Measurements from ENCODE around the gene FSIP1.

DNA sequence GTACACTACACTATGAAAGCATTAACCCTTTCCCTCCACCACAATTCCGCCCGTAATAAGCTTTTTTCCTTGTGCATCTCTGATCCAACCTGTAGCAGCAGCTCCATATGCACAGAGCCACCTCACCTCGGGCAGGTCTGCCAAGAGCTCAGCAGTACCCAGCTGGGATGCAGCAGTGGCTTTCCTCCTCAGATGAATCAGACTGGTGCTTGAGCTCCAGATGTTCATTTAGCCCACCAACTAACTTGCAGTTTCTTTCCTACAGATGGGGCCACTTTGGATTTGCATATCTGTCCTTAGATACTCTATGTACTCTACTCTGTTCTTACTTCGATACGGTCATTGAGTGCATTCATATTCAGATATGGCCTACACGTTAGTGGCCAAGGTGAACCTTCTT lies 14.8 kb upstream of the FSIP1 start:
- TF ChIP-seq, protein P1, sequence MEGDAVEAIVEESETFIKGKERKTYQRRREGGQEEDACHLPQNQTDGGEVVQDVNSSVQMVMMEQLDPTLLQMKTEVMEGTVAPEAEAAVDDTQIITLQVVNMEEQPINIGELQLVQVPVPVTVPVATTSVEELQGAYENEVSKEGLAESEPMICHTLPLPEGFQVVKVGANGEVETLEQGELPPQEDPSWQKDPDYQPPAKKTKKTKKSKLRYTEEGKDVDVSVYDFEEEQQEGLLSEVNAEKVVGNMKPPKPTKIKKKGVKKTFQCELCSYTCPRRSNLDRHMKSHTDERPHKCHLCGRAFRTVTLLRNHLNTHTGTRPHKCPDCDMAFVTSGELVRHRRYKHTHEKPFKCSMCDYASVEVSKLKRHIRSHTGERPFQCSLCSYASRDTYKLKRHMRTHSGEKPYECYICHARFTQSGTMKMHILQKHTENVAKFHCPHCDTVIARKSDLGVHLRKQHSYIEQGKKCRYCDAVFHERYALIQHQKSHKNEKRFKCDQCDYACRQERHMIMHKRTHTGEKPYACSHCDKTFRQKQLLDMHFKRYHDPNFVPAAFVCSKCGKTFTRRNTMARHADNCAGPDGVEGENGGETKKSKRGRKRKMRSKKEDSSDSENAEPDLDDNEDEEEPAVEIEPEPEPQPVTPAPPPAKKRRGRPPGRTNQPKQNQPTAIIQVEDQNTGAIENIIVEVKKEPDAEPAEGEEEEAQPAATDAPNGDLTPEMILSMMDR (IDR thresholded peaks at IDR 0.05), result no peak
- TF ChIP-seq EZH2 (IDR thresholded peaks at IDR 0.05) (no peak), EZH2phosphoT487 (IDR thresholded peaks at IDR 0.05) (no peak)

Measured in neural progenitor cell (in vitro differentiated cells).